CD4-positive, alpha-beta T cell treated with Interleukin-4 for 4 hours (primary cell): ENCODE measurements around the gene CPNE4.

ENCODE experiments used
- DNase-seq: peaks from one replicate; pipeline ENCODE4 v3.0.0-alpha.2; 2020

CPNE4 gene

DNA sequence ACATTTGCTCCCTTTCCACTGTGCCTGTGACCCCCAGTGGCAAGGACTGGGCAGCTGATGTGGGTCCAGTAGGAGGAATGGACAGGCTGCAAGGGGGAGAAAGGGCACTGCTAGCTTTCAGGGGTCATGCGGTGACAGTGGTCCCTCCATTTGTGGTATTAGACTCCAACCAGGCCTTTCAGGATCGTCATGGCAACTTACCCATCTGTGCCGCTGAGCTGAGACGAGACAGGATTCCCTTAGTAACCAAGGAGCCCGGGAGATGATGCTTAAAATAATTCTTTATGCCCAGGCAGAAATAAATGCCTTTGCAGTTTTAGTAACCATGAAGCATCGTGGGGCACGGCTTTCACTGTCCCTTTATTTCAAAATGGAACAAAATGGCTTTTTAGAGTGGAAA lies 516.1 kb downstream of the CPNE4 start:
- DNase-seq, result no peak

DNA sequence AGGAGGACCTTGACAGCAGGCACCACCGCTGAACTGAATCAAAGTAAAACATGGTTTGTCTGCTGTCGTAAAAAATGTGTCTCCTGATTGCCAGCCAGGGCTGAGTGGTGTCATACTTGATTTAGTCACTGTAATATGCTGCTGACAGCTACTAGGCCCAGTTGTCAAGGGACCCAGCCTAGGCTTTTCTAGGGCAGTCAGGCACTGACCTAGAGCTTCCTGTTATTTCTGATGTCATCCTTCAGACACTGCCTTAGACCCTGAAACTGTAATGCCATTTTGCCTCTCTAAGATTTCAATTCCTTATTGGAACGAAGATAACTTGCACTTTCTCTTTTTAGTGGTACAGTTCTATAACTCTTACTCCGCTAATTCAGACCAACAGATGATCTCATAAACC lies 529.4 kb downstream of the CPNE4 start:
- no peak for DNase-seq

DNA sequence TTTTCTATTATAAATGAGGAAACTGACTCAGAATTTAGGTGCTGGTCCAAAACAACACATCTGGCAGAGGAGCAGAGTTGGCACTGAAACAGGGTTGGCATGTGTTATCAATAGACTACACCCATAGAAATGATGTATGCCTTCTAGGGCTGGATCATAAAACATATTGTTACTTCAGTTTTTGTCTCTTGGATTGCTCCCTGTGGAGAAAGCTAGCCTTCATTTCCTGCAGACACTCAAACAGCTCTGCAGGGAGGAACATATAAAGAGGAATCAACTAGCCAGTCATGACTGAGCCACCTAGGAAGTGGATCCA lies 531.5 kb downstream of the CPNE4 start:
- no peak for DNase-seq

DNA sequence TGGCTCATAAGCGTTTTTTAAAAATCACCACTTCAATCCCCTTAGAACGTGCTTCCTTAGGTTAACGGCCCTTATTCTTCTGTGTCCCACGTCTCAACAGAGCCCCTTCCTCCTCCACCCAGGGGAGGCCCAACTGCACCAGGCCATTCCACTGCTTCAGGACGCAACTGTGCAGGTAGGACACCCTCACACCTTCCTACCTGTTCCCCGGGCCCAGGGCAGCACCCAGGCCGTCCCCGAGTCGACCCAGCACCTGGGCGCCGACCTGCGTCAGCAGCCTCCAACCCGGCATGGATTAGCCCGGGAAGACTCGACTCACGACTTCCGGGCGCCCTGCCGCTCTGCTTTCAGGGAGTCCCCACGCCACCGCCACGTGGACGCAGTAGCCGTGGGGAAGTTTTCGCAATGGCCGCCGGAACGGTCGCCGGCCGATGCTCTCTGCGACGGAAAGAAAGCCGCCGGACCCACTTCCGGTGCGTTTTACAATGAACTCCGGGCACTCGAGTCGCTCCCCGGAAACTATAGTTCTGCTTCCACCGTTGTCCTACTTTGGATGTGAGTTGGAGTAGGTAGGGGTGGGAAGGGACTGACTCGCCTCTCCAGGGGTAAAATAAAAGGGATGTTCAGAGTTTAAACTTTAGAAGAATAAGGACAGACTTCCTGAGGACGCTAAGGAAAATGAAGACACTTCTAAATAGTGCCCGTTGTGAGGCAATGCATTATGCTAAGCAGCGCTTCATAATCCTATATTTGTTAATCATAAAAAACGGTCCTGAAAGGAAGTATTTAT lies 532.1 kb downstream of the CPNE4 start, which contains the start of gene MRPL3:
MRPL3 (minus strand) TSS at position 442 of the 790 bp plus-strand sequence; CDS start at position 292, 150 bp downstream.
- DNase-seq, result peak; percentile 82

DNA sequence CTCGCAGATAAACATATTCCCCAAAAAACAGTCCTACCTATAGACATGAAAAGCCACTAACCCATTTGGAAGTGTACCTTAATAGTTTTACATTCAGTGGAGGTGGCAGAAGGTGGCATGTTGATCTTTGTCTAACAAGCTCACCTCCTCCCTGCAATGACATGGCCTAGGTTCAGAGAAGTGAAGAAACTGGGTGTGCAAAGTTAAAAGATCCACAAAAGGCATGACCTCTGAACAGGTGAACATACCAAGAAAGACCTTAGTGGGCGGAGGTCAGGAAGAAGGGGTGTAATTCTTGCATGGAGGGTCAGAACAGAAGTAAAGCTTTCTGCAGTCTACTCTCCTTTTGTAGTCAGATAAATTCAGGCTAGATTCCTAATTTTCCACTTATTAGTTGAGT lies 532.9 kb downstream of the CPNE4 start:
- no peak for DNase-seq

DNA sequence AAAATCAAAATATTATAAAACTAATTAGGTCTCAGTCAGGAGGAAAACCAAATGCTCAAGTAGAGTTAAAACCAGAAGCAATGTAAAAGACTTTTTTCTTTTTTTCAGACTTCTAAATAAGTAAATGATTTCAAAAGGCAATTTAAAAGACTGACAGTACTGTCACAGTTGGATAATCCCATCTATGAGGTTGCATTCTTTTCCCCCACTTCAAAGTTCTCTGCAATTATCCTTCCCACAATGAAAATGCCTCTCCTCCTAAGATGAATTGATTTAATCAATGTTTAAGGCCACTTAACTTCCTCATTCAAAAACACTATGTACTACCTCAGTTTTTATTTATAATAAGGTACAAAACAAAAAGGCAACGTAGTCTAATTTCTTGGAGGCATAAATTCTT lies 540.1 kb downstream of the CPNE4 start:
- no peak for DNase-seq

DNA sequence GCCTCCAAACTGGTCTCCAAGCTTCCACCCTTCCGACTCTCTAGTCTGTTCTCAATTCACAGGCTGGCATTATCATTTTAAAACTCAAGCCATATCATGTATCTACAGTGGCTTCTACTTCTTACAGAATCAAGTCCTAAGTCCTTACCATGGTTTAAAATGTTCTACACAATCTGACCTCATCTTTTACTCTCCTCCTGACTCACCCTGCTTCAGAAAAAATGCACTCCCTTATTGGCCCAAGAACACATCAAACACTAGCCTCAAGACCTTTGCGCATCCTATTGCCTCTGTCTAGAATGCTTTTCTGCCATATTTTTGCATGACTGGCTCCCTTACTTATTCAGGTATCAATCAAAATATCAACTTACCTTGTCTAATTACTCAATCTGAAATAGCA lies 543.0 kb downstream of the CPNE4 start:
- no peak for DNase-seq

DNA sequence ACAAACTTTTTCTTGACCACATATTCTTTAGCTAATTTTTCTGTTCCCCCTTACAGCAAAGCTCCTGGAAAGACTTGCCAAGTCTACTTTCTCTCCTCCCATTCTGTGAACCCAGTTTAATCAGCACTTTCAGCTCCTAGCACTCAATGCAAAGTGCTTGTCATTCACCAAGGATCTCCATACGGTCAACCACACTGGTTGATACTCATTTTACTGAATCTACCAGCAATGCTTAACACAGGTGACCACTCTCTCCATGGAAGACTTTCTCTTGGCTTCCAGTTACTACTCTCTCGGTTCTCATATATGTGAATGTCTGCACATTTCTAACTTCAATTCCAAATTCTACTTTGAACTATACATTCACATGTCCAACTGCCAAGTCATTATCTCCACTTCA lies 543.7 kb downstream of the CPNE4 start:
- no peak for DNase-seq

DNA sequence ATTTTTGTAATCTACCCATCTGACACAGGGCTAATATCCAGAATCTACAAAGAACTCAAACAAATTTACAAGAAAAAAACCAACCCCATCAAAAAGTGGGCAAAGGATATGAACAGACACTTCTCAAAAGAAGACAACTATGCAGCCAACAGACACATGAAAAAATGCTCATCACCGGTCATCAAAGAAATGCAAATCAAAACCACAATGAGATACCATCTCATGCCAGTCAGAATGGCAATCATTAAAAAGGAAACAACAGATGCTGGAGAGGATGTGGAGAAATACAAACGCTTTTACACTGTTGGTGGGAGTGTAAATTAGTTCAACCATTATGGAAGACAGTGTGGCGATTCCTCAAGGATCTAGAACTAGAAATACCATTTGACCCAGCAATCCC lies 548.3 kb downstream of the CPNE4 start:
- peak; percentile 24 for DNase-seq

DNA sequence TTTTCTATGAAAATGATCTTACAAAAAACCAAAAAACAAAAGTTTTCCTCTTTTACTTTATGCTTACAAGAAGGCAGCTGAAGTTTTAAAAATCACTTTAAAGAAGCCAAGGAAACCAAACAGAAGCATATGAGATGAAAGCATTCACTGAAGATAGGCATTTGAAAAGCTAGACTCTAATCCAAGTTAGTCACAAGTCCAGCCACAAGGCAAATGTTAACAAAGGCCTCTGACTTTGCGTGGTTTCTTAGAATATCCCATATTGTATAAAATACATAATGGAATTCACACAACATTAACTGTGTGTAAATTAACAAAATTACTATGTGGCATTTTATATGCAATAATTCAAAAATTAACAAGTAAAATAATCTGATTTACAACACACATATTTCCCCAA lies 549.7 kb downstream of the CPNE4 start:
- DNase-seq, result no peak

DNA sequence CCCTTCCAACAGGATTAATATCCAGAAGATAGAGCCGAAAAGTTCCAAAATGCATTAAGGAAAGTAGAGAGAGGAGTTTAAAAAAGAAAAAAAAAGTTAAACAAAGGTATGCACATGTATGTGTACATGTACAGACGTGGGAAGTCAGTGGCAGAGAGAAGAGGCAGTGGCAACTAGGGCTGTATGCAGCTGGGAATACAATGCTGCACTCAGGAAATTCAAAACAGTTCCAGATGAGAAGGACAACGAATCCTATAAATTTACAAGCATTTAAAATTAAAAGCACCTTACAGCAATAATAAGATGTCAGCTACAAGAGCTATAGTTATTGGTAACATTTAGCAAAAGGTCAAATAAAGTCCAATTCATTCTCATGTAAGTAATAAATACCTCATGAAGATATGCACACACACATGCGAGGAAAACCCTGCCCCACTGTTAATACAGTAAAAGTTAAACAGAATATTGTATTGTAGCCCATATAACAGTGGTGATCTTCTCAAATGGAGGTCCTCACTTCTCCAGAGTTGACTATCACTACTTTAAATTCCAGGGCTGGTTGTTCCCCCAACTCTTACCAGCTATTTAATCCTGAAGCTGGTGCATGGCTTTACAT lies 550.2 kb downstream of the CPNE4 start:
- DNase-seq, result no peak
